Stomach smooth muscle (tissue), 2 donors: ENCODE measurements around the gene EMILIN2.
"Not testable (repeated sequence)": the region's sequence is repeated elsewhere in the genome, so short reads cannot be mapped to it uniquely, and the experiment has no call there.

Experiments used
- H3K27ac ChIP-seq: one replicate; pipeline ENCODE4 v1.7.0; 2013; ENCODE audit warnings: mild to moderate bottlenecking, low read length, inconsistent platforms
- H3K27me3 ChIP-seq, 2 donors: one replicate each; pipeline ENCODE4 v1.7.0; 2013; ENCODE audit warnings: low read length in 2 of 2; ENCODE audit not compliant: insufficient read depth in 2 of 2, control insufficient read depth in 1 of 2
- H3K36me3 ChIP-seq, 2 donors: one replicate each; pipeline ENCODE4 v1.7.0; 2013; ENCODE audit warnings: low read length in 2 of 2; ENCODE audit not compliant: control insufficient read depth in 2 of 2, insufficient read depth in 2 of 2
- H3K4me1 ChIP-seq: one replicate; pipeline ENCODE4 v1.7.0; 2013; ENCODE audit warnings: low read length; ENCODE audit not compliant: control insufficient read depth, insufficient read depth
- H3K4me3 ChIP-seq, 2 donors: one replicate each; pipeline ENCODE4 v1.7.0; 2013; ENCODE audit warnings: low read length in 2 of 2
- H3K9ac ChIP-seq, 2 donors: one replicate each; pipeline ENCODE4 v1.7.0; 2013; ENCODE audit warnings: low read length in 2 of 2, mild to moderate bottlenecking in 1 of 2
- H3K9me3 ChIP-seq, 2 donors: one replicate each; pipeline ENCODE4 v1.7.0; 2013; ENCODE audit warnings: low read length in 2 of 2; ENCODE audit not compliant: control insufficient read depth in 2 of 2
- donor health status: healthy.
- donor health status: Pancreatic carcinoma.

EMILIN2 gene

GRCh38 chr18:2846636-2847316 lies at the start of gene EMILIN2:
TSS of gene EMILIN2 (plus strand) at chr18:2847006. CDS start at chr18:2847189, 183 bp downstream.
- peak within 1 kb of the TSS; percentile 31 for H3K27ac ChIP-seq
- H3K4me1 ChIP-seq, result peaks cover 9% of the 10 kb centered on the region
- H3K4me3 ChIP-seq, result peak within 1 kb of the TSS; percentile 53 to 70
- no peaks in the 10 kb centered on the region for H3K36me3 ChIP-seq
- no peaks in the 10 kb centered on the region for H3K9me3 ChIP-seq
- peak within 1 kb of the TSS in 1 of 2 donors; percentile 15 for H3K9ac ChIP-seq
- H3K27me3 ChIP-seq, result peaks cover 14 to 29% of the 10 kb centered on the region in 2 donors

DNA sequence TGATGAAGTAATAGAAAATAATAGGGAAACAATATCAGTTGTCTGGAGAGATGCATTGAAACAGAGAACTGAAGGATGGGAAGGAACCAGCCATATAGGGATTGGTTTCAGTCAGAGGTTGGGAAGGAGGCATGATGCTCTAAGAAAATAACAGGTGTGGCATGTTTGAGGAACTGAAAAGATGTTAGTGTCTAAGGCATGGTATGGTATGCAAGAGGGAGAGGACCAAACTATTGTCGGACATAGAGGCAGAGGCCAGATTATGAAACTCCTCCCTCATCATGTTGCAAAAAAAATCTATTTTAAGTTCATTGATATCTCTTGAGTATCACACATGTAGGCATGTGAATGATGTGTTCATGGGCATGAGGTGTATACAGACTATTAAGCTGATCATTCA lies 48.9 kb upstream of the EMILIN2 start:
- H3K9ac ChIP-seq, result no peak overlapping the region
- no peaks in the 10 kb centered on the region for H3K4me1 ChIP-seq
- H3K36me3 ChIP-seq, result peaks cover 4 to 31% of the 10 kb centered on the region in 2 donors
- no peak overlapping the region for H3K4me3 ChIP-seq
- no peaks in the 10 kb centered on the region for H3K9me3 ChIP-seq
- H3K27me3 ChIP-seq, result no peaks in the 10 kb centered on the region
- no peak overlapping the region for H3K27ac ChIP-seq

GRCh38 chr18:2799369-2799768 lies 47.4 kb upstream of the EMILIN2 start:
- Histone ChIP-seq H3K4me1 (no peaks in the 10 kb centered on the region), H3K27me3 (no peaks in the 10 kb centered on the region), H3K9me3 (no peaks in the 10 kb centered on the region), H3K9ac (no peak overlapping the region), H3K27ac (no peak overlapping the region), H3K4me3 (no peak overlapping the region), H3K36me3 (peaks cover 4 to 31% of the 10 kb centered on the region in 2 donors)

DNA sequence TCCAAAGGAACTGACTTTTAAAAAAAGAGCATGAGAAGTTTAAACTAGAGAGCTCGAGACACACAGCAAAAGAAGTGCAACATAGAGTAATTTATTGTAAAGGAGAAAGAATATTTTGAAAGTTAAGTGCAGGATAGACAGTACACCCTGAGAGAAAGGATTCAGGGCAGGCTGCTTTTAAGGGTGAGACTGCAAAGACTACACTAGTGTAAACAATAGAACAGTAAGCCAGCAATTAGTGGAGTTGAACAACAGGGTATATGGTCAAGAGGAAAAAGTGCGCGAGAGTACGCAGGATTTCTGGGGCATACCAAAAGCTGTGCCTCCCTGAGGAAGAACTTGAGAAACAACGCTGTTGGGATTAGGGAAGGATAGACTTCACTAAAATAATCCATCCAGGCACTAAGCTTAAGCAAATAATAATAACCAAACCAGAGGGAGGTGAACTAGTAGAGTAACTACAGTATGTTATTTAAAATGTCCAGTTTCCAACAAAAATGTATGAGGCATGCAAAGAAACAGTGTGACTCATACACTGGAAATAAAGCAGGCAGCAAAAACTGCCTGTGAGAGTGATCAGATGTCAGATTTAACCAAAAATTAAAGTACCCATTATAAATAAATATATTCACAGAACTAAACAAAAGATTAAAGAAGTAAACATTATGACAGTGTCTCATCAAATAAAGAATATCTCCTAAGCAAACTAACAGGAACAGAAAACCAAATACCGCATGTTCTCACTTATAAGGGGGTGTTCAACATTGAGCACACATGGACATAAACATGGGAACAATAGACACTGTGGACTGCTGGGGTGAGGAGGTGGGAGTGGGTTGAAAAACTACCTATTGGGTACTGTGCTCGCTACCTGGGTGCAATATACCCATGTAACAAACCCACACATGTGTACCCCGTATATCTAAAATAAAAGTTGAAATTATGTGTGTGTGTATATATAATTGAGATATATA lies 40.5 kb upstream of the EMILIN2 start:
- Histone ChIP-seq H3K36me3 (peaks cover 3% of the 10 kb centered on the region in 2 donors), H3K27me3 (no peaks in the 10 kb centered on the region), H3K4me3 (no peak overlapping the region), H3K27ac (no peak overlapping the region), H3K9me3 (peaks cover 2 to 4% of the 10 kb centered on the region in 2 donors), H3K9ac (no peak overlapping the region), H3K4me1 (no peaks in the 10 kb centered on the region)

DNA sequence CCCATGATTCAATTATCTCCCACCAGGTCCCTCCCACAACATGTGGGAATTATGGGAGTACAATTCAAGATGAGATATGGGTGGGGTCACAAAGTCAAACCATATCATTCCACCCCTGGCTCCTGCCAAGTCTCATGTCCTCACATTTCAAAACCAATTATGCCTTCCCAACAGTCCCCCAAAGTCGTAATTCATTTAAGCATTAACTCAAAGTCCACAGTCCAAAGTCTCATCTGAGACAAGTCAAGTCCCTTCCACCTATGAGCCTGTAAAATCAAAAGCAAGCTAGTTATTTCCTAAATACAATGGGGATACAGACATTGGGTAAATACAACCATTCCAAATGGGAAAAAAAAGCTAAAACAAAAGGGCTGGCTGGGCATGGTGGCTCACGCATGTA lies 38.2 kb upstream of the EMILIN2 start:
- not testable (repeated sequence) for H3K4me3 ChIP-seq, H3K4me1 ChIP-seq, H3K9ac ChIP-seq, H3K36me3 ChIP-seq, H3K9me3 ChIP-seq, H3K27me3 ChIP-seq, H3K27ac ChIP-seq

GRCh38 chr18:2809666-2810183 lies 37.1 kb upstream of the EMILIN2 start:
- peaks cover 5 to 13% of the 10 kb centered on the region in 2 donors for H3K9me3 ChIP-seq
- H3K9ac ChIP-seq, H3K4me1 ChIP-seq, H3K27ac ChIP-seq, H3K4me3 ChIP-seq, H3K36me3 ChIP-seq, H3K27me3 ChIP-seq: not testable (repeated sequence)

GRCh38 chr18:2811416-2811815 lies 35.4 kb upstream of the EMILIN2 start:
- H3K4me1 ChIP-seq, result no peaks in the 10 kb centered on the region
- no peaks in the 10 kb centered on the region for H3K36me3 ChIP-seq
- no peaks in the 10 kb centered on the region for H3K27me3 ChIP-seq
- peaks cover 5 to 17% of the 10 kb centered on the region in 2 donors for H3K9me3 ChIP-seq
- H3K4me3 ChIP-seq, result no peak overlapping the region
- H3K27ac ChIP-seq, result no peak overlapping the region
- no peak overlapping the region for H3K9ac ChIP-seq

DNA sequence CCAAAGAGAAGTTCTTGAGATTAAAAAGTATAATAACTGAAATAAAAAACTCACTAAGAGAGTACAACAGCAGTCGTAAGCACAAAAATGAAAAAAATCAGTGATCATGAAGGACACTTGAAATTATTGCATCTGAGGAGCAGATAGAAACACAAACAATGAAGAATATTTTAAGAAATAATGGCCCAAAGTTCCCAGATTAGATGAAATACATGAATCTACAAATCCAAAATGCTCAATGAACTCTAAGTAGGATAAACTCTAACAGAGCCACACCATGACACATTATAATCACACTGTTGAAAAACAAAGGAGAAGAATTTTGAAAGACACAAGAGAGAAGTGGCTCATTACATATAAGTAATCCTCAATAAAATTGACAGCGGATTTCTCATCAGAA lies 31.9 kb upstream of the EMILIN2 start:
- no peak overlapping the region for H3K9ac ChIP-seq
- no peak overlapping the region for H3K4me3 ChIP-seq
- H3K4me1 ChIP-seq, result no peaks in the 10 kb centered on the region
- H3K36me3 ChIP-seq, result no peaks in the 10 kb centered on the region
- H3K27ac ChIP-seq, result no peak overlapping the region
- H3K9me3 ChIP-seq, result peaks cover 5 to 14% of the 10 kb centered on the region in 2 donors
- no peaks in the 10 kb centered on the region for H3K27me3 ChIP-seq

GRCh38 chr18:2818281-2818680 lies 28.5 kb upstream of the EMILIN2 start:
- no peaks in the 10 kb centered on the region for H3K4me1 ChIP-seq
- H3K9ac ChIP-seq, result no peak overlapping the region
- no peaks in the 10 kb centered on the region for H3K36me3 ChIP-seq
- no peak overlapping the region for H3K27ac ChIP-seq
- no peak overlapping the region for H3K4me3 ChIP-seq
- no peaks in the 10 kb centered on the region for H3K27me3 ChIP-seq
- H3K9me3 ChIP-seq, result peaks cover 3 to 10% of the 10 kb centered on the region in 2 donors

DNA sequence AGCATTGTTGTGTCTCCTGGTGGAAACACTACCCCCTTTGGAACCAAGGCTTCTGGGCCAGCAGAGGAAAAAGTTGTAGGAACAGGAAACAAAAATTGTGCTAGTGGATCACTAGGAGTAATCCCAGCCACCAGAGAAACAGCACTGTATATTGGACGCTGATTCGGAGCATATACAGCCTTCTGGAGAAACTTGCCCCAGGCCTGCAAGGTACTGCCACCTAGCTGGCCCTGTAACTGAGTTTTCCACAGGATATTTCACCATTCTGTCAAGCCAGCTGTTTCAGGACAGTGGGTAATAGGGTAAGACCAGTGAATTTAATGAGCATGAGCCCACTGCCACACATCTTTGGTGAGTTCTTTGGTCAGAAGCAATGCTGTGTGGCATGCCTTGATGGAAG lies 25.1 kb upstream of the EMILIN2 start:
- Histone ChIP-seq H3K4me1 (no peaks in the 10 kb centered on the region), H3K4me3 (no peak overlapping the region), H3K27ac (no peak overlapping the region), H3K27me3 (no peaks in the 10 kb centered on the region), H3K9me3 (no peaks in the 10 kb centered on the region), H3K36me3 (no peaks in the 10 kb centered on the region), H3K9ac (no peak overlapping the region)
